Fibroblast of lung (primary cell): ENCODE results near the gene ZP3. TPM values are rescaled to one million over a fixed set of nuclear protein-coding genes. Genes with fewer than 3 reads are reported as not detected.

Source experiments
- DNase-seq, 2 donors: peaks; one replicate each; pipeline versions ENCODE4 v3.0.0 to v3.0.0-alpha.2; 2010; ENCODE audit warnings: low read depth in 2 of 2
- H2AFZ ChIP-seq: 2 replicates; pipeline ENCODE4 v1.5.1; 2012; ENCODE audit warnings: low read length, control low read depth, inconsistent platforms
- H3K27ac ChIP-seq: 2 replicates; pipeline ENCODE4 v1.5.1; 2011; ENCODE audit warnings: low read length, control low read depth; ENCODE audit not compliant: insufficient read depth
- H3K27me3 ChIP-seq: 2 replicates; pipeline ENCODE4 v1.5.1; 2011; ENCODE audit warnings: mild to moderate bottlenecking, low read length; ENCODE audit not compliant: control insufficient read depth, insufficient read depth
- H3K36me3 ChIP-seq: 2 replicates; pipeline ENCODE4 v1.5.1; 2011; ENCODE audit warnings: low read length; ENCODE audit not compliant: control insufficient read depth, insufficient read depth
- H3K4me1 ChIP-seq: 2 replicates; pipeline ENCODE4 v1.5.1; 2011; ENCODE audit warnings: low read length; ENCODE audit not compliant: control insufficient read depth, insufficient read depth; ENCODE audit errors: extremely low read depth
- H3K4me2 ChIP-seq: 2 replicates; pipeline ENCODE4 v1.5.1; 2011; ENCODE audit warnings: low read length, control low read depth; ENCODE audit not compliant: insufficient read depth; ENCODE audit errors: extremely low read depth
- H3K4me3 ChIP-seq, 4 experiments: fragments of 200-600 bp in 1 of 4; sonication (generic) in 1 of 4; replicated peaks in 1 of 4; 2 replicates each; pipeline ENCODE4 v1.5.1; 2011 to 2016; ENCODE audit warnings: low read length in 4 of 4, low read depth in 3 of 4, mild to moderate bottlenecking in 3 of 4, control low read depth in 2 of 4, inconsistent platforms in 1 of 4, mixed read lengths in 1 of 4; ENCODE audit not compliant: insufficient read depth in 1 of 4; ENCODE audit errors: control extremely low read depth in 1 of 4
- H3K79me2 ChIP-seq: 2 replicates; pipeline ENCODE4 v1.5.1; 2012; ENCODE audit warnings: mild to moderate bottlenecking, low read length, inconsistent platforms; ENCODE audit not compliant: control insufficient read depth, insufficient read depth
- H3K9ac ChIP-seq: 2 replicates; pipeline ENCODE4 v1.5.1; 2011; ENCODE audit warnings: mild to moderate bottlenecking, low read length, control low read depth; ENCODE audit not compliant: insufficient read depth
- H3K9me3 ChIP-seq: 2 replicates; pipeline ENCODE4 v1.5.1; 2012; ENCODE audit warnings: low read depth, low read length; ENCODE audit not compliant: control insufficient read depth, insufficient read depth
- H4K20me1 ChIP-seq: 2 replicates; pipeline ENCODE4 v1.5.1; 2011; ENCODE audit warnings: low read length; ENCODE audit not compliant: control insufficient read depth, insufficient read depth; ENCODE audit errors: extremely low read depth
- EZH2 ChIP-seq: IDR thresholded peaks from 2 replicates; pipeline ENCODE4 v1.5.1; 2012; ENCODE audit warnings: low read length, control low read depth, mild to moderate bottlenecking; ENCODE audit errors: missing control alignments
- polyA plus RNA-seq, 2 donors: library from polyadenylated mRNA; depleted of rRNA in 1 of 2; stranded (reverse) in 1 of 2; unstranded in 1 of 2; fragments of >200 nt; gene quantifications; 2 replicates each; pipeline ENCODE4 v1.2.1, GENCODE V29; 2011 to 2012; ENCODE audit warnings: missing spikeins in 1 of 2
- total RNA-seq: library from RNA; depleted of rRNA; stranded (reverse); fragments of >200 nt; gene quantifications from 2 replicates; pipeline ENCODE4 v1.2.1, GENCODE V29; 2014
- TF ChIP-seq, protein P1 (sequence below), 2 donors: IDR thresholded peaks in 1 of 2; conservative IDR thresholded peaks in 1 of 2; 1 replicate in 1 of 2; 2 replicates in 1 of 2; pipeline ENCODE4 v1.5.1; 2011 to 2012; ENCODE audit warnings: low read length in 2 of 2, control low read depth in 1 of 2, inconsistent platforms in 1 of 2, low read depth in 1 of 2, mild to moderate bottlenecking in 1 of 2

ZP3 gene
- total and polyA plus RNA-seq, 2 donors (not counting 1 experiment from before 2014, with no cell fraction given), result 1.4 to 2.6 TPM

GRCh38 chr7:76428868-76429805, 4.4 kb downstream of the ZP3 start:
- Histone ChIP-seq H2AFZ (no peak overlapping the region), H3K27ac (no peak overlapping the region), H3K27me3 (no peaks in the 10 kb centered on the region), H3K36me3 (no peaks in the 10 kb centered on the region), H3K4me1 (no peaks in the 10 kb centered on the region), H3K4me2 (no peak overlapping the region), H4K20me1 (no peaks in the 10 kb centered on the region), H3K9me3 (no peaks in the 10 kb centered on the region), H3K79me2 (no peaks in the 10 kb centered on the region), H3K9ac (no peak overlapping the region), H3K4me3 (no peak overlapping the region)
- no peak for TF ChIP-seq EZH2
- TF ChIP-seq, protein P1, sequence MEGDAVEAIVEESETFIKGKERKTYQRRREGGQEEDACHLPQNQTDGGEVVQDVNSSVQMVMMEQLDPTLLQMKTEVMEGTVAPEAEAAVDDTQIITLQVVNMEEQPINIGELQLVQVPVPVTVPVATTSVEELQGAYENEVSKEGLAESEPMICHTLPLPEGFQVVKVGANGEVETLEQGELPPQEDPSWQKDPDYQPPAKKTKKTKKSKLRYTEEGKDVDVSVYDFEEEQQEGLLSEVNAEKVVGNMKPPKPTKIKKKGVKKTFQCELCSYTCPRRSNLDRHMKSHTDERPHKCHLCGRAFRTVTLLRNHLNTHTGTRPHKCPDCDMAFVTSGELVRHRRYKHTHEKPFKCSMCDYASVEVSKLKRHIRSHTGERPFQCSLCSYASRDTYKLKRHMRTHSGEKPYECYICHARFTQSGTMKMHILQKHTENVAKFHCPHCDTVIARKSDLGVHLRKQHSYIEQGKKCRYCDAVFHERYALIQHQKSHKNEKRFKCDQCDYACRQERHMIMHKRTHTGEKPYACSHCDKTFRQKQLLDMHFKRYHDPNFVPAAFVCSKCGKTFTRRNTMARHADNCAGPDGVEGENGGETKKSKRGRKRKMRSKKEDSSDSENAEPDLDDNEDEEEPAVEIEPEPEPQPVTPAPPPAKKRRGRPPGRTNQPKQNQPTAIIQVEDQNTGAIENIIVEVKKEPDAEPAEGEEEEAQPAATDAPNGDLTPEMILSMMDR (conservative IDR thresholded peaks at IDR 0.05 in 1 of 2, IDR thresholded peaks at IDR 0.05 in 1 of 2; ENCODE audit: low read depth in 1 of 2, low read length in 2 of 2), result no peak
- DNase-seq, result peak in 1 of 2 donors; percentile 56

GRCh38 chr7:76430211-76430610, 5.5 kb downstream of the ZP3 start:
- Histone ChIP-seq H3K27ac (no peak overlapping the region), H3K4me3 (no peak overlapping the region), H3K4me2 (no peak overlapping the region), H3K9me3 (no peaks in the 10 kb centered on the region), H3K79me2 (no peaks in the 10 kb centered on the region), H3K4me1 (no peaks in the 10 kb centered on the region), H4K20me1 (no peaks in the 10 kb centered on the region), H3K36me3 (no peaks in the 10 kb centered on the region), H2AFZ (no peak overlapping the region), H3K9ac (no peak overlapping the region), H3K27me3 (no peaks in the 10 kb centered on the region)
- no peak for TF ChIP-seq EZH2
- TF ChIP-seq, protein P1 (conservative IDR thresholded peaks at IDR 0.05 in 1 of 2, IDR thresholded peaks at IDR 0.05 in 1 of 2; ENCODE audit: low read depth in 1 of 2, low read length in 2 of 2), result no peak
- no peak for DNase-seq

DNA sequence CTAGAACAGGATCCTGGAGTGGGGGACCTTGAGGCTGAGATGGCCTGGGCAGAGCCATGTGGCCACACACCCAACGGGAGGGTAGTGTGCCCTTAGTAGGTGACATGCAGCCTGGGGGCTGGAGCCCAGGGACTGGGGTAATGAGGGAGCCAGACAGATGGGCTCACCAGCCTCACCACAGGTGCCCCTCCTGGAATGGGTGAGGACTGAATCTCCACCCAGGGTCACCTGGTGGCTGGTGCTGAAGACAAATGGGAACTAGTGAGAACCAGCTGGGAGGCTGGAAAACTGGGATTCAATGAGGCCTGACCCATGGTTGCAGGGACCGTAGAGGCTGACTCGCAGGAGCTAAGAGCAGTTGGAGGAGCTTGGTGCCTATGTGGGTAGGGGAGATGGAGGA, 6.1 kb downstream of the ZP3 start:
- no peak overlapping the region for H3K27ac ChIP-seq
- no peaks in the 10 kb centered on the region for H3K36me3 ChIP-seq
- H3K4me1 ChIP-seq, result no peaks in the 10 kb centered on the region
- no peak for TF ChIP-seq EZH2
- TF ChIP-seq, protein P1 (conservative IDR thresholded peaks at IDR 0.05 in 1 of 2, IDR thresholded peaks at IDR 0.05 in 1 of 2; ENCODE audit: low read depth in 1 of 2, low read length in 2 of 2), result no peak
- no peaks in the 10 kb centered on the region for H3K27me3 ChIP-seq
- no peak overlapping the region for H2AFZ ChIP-seq
- no peaks in the 10 kb centered on the region for H3K9me3 ChIP-seq
- H3K4me3 ChIP-seq, result no peak overlapping the region
- no peak overlapping the region for H3K9ac ChIP-seq
- H3K79me2 ChIP-seq, result no peaks in the 10 kb centered on the region
- H3K4me2 ChIP-seq, result no peak overlapping the region
- H4K20me1 ChIP-seq, result no peaks in the 10 kb centered on the region
- DNase-seq, result no peak
